Parathyroid adenoma (tissue), 2 donors: ENCODE results near the gene ROPN1.

Experiments used
- H2AFZ ChIP-seq: fragments of 300-600 bp; sonication (generic); one replicate; pipeline ENCODE4 v1.7.0; 2017; ENCODE audit warnings: antibody characterized with exemption, mild to moderate bottlenecking
- H3K27ac ChIP-seq: fragments of 300-600 bp; sonication (generic); one replicate; pipeline ENCODE4 v1.7.0; 2017
- H3K27me3 ChIP-seq: fragments of 300-600 bp; sonication (generic); one replicate; pipeline ENCODE4 v1.7.0; 2017; ENCODE audit warnings: low read length; ENCODE audit not compliant: control insufficient read depth, insufficient read depth
- H3K36me3 ChIP-seq: fragments of 300-600 bp; sonication (generic); one replicate; pipeline ENCODE4 v1.7.0; 2017; ENCODE audit warnings: low read length; ENCODE audit not compliant: control insufficient read depth, insufficient read depth
- H3K4me1 ChIP-seq: fragments of 300-600 bp; sonication (generic); one replicate; pipeline ENCODE4 v1.7.0; 2017; ENCODE audit warnings: control low read depth
- H3K4me2 ChIP-seq: fragments of 300-600 bp; sonication (generic); one replicate; pipeline ENCODE4 v1.7.0; 2017; ENCODE audit warnings: low read length
- H3K4me3 ChIP-seq: fragments of 300-600 bp; sonication (generic); one replicate; pipeline ENCODE4 v1.7.0; 2017; ENCODE audit warnings: low read depth, low read length
- H3K79me2 ChIP-seq: fragments of 300-600 bp; sonication (generic); one replicate; pipeline ENCODE4 v1.7.0; 2017; ENCODE audit warnings: control low read depth
- H3K9ac ChIP-seq: fragments of 300-600 bp; sonication (generic); one replicate; pipeline ENCODE4 v1.7.0; 2017; ENCODE audit warnings: mild to moderate bottlenecking
- H3K9me3 ChIP-seq: fragments of 300-600 bp; sonication (generic); one replicate; pipeline ENCODE4 v1.7.0; 2017; ENCODE audit warnings: low read length; ENCODE audit not compliant: control insufficient read depth
- TF ChIP-seq, protein P1 (sequence below): fragments of 300-600 bp; sonication (generic); IDR thresholded peaks from one replicate; pipeline ENCODE4 v1.7.0; 2017; ENCODE audit warnings: antibody characterized with exemption, mild to moderate bottlenecking
- donor health status: primary hyperparathyroidism.

ROPN1 gene

DNA sequence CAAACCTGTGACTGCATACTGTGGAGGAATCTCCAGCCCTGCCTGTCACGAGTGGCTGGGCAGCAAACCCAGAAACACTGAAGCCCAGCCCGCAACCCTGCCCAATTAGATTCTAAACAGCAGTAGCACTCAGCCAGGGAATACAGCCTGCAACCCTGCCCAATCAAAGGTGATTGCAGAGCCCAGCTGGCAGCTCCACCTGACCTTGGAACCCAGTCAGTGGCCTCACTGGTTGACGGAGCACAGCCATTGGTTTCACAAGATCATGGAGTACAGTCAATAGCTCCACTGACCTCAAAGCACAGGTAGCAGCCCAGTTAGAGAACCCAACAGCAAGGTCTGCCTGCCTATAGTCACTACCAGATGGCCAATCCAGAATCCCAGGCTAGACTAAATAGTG, 72.6 kb downstream of the ROPN1 start:
- Histone ChIP-seq H2AFZ (no peak overlapping the region), H3K36me3 (peaks cover 4% of the 10 kb centered on the region), H3K27me3 (no peaks in the 10 kb centered on the region), H3K4me2 (no peak overlapping the region), H3K9me3 (peaks cover 4% of the 10 kb centered on the region), H3K4me1 (no peaks in the 10 kb centered on the region), H3K79me2 (no peaks in the 10 kb centered on the region), H3K27ac (no peak overlapping the region), H3K4me3 (no peak overlapping the region), H3K9ac (no peak overlapping the region)
- TF ChIP-seq, protein P1, sequence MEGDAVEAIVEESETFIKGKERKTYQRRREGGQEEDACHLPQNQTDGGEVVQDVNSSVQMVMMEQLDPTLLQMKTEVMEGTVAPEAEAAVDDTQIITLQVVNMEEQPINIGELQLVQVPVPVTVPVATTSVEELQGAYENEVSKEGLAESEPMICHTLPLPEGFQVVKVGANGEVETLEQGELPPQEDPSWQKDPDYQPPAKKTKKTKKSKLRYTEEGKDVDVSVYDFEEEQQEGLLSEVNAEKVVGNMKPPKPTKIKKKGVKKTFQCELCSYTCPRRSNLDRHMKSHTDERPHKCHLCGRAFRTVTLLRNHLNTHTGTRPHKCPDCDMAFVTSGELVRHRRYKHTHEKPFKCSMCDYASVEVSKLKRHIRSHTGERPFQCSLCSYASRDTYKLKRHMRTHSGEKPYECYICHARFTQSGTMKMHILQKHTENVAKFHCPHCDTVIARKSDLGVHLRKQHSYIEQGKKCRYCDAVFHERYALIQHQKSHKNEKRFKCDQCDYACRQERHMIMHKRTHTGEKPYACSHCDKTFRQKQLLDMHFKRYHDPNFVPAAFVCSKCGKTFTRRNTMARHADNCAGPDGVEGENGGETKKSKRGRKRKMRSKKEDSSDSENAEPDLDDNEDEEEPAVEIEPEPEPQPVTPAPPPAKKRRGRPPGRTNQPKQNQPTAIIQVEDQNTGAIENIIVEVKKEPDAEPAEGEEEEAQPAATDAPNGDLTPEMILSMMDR: no peak
